Measurements from ENCODE around the gene GNAL.
"Not testable (repeated sequence)": the region's sequence is repeated elsewhere in the genome, so short reads cannot be mapped to it uniquely, and the experiment has no call there.

GNAL gene

DNA sequence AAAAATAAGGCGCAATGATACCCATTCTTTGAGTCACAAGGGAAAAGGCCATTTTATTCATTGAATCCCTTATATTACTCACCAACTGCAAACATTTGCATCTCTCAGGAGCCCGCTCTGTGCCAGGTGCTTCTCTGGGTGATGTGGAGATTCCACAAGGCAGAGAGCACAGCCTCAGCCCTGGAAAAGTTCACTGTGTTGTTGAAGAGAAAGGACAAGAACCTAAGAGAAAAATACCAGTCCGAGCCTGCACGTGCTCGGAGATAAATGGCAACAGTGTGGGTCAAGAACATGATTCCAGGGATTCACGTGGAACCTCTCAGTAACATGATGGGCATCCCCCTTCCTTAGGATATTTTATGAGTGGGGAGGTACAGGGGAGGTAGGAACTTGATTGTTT, 11.8 kb downstream of the GNAL start:
- TF ChIP-seq, protein P1, sequence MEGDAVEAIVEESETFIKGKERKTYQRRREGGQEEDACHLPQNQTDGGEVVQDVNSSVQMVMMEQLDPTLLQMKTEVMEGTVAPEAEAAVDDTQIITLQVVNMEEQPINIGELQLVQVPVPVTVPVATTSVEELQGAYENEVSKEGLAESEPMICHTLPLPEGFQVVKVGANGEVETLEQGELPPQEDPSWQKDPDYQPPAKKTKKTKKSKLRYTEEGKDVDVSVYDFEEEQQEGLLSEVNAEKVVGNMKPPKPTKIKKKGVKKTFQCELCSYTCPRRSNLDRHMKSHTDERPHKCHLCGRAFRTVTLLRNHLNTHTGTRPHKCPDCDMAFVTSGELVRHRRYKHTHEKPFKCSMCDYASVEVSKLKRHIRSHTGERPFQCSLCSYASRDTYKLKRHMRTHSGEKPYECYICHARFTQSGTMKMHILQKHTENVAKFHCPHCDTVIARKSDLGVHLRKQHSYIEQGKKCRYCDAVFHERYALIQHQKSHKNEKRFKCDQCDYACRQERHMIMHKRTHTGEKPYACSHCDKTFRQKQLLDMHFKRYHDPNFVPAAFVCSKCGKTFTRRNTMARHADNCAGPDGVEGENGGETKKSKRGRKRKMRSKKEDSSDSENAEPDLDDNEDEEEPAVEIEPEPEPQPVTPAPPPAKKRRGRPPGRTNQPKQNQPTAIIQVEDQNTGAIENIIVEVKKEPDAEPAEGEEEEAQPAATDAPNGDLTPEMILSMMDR (IDR thresholded peaks at IDR 0.05; ENCODE audit: insufficient read depth, low read depth, low read length, missing control alignments), result no peak
- H3K4me3 ChIP-seq (ENCODE audit: low read length), result no peak overlapping the region
- DNase-seq (ENCODE audit: low read depth), result no peak

DNA sequence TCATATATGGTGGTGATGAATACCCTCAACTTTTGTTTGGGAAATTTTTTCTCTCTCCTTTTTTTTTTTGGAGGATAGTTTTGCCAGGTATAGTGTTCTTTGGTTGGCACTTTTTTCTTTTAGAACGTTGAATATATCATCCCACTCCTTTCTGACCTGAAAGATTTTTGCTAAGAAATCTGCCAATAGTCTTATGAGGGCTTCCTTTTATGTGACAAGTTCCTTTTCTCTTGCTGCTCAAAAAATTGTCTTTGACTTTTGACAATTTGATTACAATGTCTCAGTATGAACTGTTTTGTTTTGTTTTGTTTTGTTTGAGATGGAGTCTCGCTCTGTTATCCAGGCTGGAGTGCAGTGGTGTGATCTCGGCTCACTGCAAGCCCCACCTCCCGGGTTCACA, 21.5 kb downstream of the GNAL start:
- no peak overlapping the region for H3K4me3 ChIP-seq (ENCODE audit: low read length)
- TF ChIP-seq, protein P1 (IDR thresholded peaks at IDR 0.05; ENCODE audit: insufficient read depth, low read depth, low read length, missing control alignments), result no peak
- no peak for DNase-seq (ENCODE audit: low read depth)

DNA sequence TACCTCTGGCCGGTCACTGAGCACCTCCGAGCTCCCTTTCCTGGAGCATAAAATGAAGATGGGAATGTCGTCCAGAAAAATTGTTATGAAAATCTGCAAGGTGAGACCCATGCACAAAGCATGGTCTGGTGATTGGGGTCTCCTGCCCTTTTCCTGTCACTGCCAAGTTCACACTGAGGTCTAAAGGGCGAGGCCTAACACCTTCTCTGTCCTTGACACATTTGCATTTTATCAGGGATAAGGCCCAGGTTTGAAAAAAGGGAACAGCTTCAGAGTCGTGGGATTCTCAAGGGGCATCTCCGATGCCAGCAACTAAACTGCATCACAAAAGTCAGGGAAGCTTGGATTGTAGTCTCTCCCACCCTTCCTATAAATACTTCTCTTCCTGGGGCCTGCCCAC, 24.7 kb downstream of the GNAL start:
- no peak for DNase-seq (ENCODE audit: low read depth)
- no peak overlapping the region for H3K4me3 ChIP-seq (ENCODE audit: low read length)
- TF ChIP-seq, protein P1 (IDR thresholded peaks at IDR 0.05; ENCODE audit: insufficient read depth, low read depth, low read length, missing control alignments), result no peak

DNA sequence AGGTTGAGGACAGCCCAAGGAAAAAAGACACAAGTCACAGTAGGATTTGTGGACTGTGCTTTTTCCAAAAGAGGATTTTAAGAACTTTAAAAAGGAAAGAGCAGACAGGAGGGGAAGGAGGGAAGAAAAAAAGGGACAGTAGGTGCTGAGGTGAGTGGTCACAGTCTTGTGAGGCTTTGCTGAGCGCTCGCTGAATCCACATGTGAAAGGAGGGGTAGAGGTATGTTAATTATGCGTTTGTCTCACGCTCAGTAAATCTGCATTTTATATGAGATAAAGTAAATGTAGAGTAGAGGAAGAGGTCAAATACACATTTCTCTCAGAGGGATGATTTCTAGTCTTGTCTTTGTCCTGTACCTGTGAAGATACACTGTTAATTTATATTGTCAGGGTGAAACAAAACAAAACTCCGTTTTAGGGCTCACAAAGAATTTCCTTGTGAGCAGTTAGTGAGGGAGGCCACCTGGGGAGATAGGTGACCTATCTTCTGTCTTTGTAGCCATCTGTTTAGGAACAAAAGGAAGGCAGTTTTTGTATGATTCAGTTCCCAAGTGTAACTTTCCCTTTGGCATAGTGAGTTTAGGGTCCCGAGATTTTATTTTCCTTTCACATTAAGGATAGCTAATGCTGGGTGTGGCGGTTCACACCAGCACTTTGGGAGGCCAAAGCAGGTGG, 25.3 kb downstream of the GNAL start:
- no peak overlapping the region for H3K4me3 ChIP-seq (ENCODE audit: low read length)
- no peak for DNase-seq (ENCODE audit: low read depth)
- TF ChIP-seq, protein P1 (IDR thresholded peaks at IDR 0.05; ENCODE audit: insufficient read depth, low read depth, low read length, missing control alignments), result no peak

DNA sequence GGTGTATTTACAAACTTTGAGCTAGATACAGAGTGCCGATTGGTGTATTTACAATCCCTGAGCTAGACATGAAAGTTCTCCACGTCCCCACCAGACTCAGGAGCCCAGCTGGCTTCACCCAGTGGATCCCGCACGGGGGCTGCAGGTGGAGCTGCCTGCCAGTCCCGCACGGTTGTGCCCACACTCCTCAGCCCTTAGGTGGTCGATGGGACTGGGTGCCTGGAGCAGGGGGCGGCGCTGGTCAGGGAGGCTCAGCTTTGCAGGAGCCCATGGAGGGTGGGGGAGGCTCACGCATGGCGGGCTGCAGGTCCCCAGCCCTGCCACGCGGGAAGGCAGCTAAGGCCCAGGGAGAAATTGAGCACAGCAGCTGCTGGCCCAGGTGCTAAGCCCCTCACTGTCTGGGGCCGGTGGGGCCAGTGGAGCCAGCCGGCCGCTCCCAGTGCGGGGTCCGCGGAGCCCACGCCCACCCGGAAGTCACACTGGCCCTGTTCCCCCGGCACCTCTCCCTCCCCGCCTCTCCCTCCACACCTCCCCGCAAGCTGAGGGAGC, 27.8 kb downstream of the GNAL start:
- DNase-seq (ENCODE audit: low read depth), result not testable (repeated sequence)

DNA sequence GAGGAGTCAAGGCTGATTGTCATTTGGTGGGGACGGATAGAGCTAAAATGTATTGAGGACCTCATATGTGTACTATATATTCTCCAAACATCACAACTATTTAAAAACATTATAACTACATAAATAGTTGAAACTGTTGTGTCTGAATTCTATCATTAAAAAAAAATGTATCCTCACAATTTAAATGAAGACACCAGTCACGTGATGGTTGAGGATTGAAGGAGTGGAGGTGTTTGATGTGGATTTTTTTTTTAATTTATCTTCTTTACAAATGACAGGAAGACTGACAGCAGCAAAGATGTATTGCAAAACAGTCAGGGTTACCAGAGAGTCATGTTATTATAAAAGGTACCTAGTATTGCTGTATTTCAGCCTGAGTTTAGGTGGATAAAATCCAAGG, 30.0 kb downstream of the GNAL start:
- TF ChIP-seq, protein P1 (IDR thresholded peaks at IDR 0.05; ENCODE audit: insufficient read depth, low read depth, low read length, missing control alignments), result no peak
- no peak overlapping the region for H3K4me3 ChIP-seq (ENCODE audit: low read length)
- DNase-seq (ENCODE audit: low read depth), result no peak

More for the DNA sequence above, 27.8 kb downstream of the GNAL start:
- H3K4me3 ChIP-seq (ENCODE audit: low read length), result not testable (repeated sequence)

DNA sequence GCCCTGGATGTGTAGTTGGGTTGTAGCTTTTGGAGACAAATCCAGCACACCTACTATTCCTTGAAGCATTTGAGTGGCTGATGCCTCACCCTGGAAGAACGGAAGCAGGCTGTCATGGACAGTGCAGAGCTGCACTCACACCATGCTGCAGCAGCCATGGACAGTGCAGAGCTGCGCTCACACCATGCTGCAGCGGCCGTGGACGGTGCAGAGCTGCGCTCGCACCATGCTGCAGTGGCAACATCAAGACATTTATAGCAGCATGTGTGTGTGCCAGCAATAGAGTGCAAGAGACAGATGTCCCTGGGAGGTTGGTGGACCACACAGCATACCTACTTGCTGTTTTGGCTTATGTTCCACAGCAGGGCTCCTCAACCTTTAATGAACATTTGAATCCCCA, 30.6 kb downstream of the GNAL start:
- TF ChIP-seq, protein P1 (IDR thresholded peaks at IDR 0.05; ENCODE audit: insufficient read depth, low read depth, low read length, missing control alignments), result no peak
- DNase-seq (ENCODE audit: low read depth), result no peak
- H3K4me3 ChIP-seq (ENCODE audit: low read length), result no peak overlapping the region
